ENCODE results near the gene DUSP10. TPM values are rescaled to one million over a fixed set of nuclear protein-coding genes. Genes with fewer than 3 reads are reported as not detected.

DUSP10 gene
- total RNA-seq, 1 donor from 2014 or later: 2.6 TPM

- H4K20me1 ChIP-seq (ENCODE audit: low read depth): no peaks in the 10 kb centered on the region
- no peak for DNase-seq (ENCODE audit: low spot score)
- Mint-ChIP-seq H3K4me1 (no peaks in the 10 kb centered on the region), H3K27me3 (ENCODE audit: insufficient read depth, low read depth) (no peaks in the 10 kb centered on the region), H3K9me3 (no peaks in the 10 kb centered on the region), H3K36me3 (no peaks in the 10 kb centered on the region), H3K4me3 (no peak overlapping the region), H3K27ac (no peak overlapping the region)
- H3K27me3 ChIP-seq: no peaks in the 10 kb centered on the region
- H3K4me3 ChIP-seq: no peak overlapping the region
- H2AFZ ChIP-seq (replicated peaks): no peak overlapping the region
- H3K9me3 ChIP-seq (ENCODE audit: low read depth): no peaks in the 10 kb centered on the region
- TF ChIP-seq CTCF (IDR thresholded peaks at IDR 0.05) (no peak), EZH2 (IDR thresholded peaks at IDR 0.05) (no peak), EZH2phosphoT487 (IDR thresholded peaks at IDR 0.05) (no peak)
- no peaks in the 10 kb centered on the region for H3K4me1 ChIP-seq
- H3K27ac ChIP-seq: no peak overlapping the region
- no peaks in the 10 kb centered on the region for H3F3A ChIP-seq (ENCODE audit: low read depth)
- H3K4me2 ChIP-seq: no peak overlapping the region
- H3K79me2 ChIP-seq (ENCODE audit: low read depth): no peaks in the 10 kb centered on the region
- H3K36me3 ChIP-seq: no peaks in the 10 kb centered on the region
- H3K9ac ChIP-seq: no peak overlapping the region
These were observed 26.7 kb upstream of the DUSP10 start for GRCh38 chr1:221768444-221769066.

GRCh38 chr1:221766210-221766609 lies 24.3 kb upstream of the DUSP10 start:
- Mint-ChIP-seq H3K9me3 (no peaks in the 10 kb centered on the region), H3K4me1 (no peaks in the 10 kb centered on the region), H3K27ac (no peak overlapping the region), H3K27me3 (ENCODE audit: insufficient read depth, low read depth) (no peaks in the 10 kb centered on the region), H3K36me3 (no peaks in the 10 kb centered on the region), H3K4me3 (no peak overlapping the region)
- Histone ChIP-seq H3F3A (ENCODE audit: low read depth) (no peaks in the 10 kb centered on the region), H2AFZ (replicated peaks) (no peak overlapping the region), H3K9me3 (ENCODE audit: low read depth) (no peaks in the 10 kb centered on the region), H4K20me1 (ENCODE audit: low read depth) (no peaks in the 10 kb centered on the region), H3K27ac (no peak overlapping the region), H3K4me3 (no peak overlapping the region), H3K27me3 (no peaks in the 10 kb centered on the region), H3K4me2 (no peak overlapping the region), H3K36me3 (no peaks in the 10 kb centered on the region), H3K9ac (no peak overlapping the region), H3K4me1 (no peaks in the 10 kb centered on the region), H3K79me2 (ENCODE audit: low read depth) (no peaks in the 10 kb centered on the region)
- no peak for TF ChIP-seq CTCF (IDR thresholded peaks at IDR 0.05)
- no peak for TF ChIP-seq EZH2 (IDR thresholded peaks at IDR 0.05)
- no peak for TF ChIP-seq EZH2phosphoT487 (IDR thresholded peaks at IDR 0.05)
- DNase-seq (ENCODE audit: low spot score): no peak

- H3K27me3 ChIP-seq: no peaks in the 10 kb centered on the region
- no peak overlapping the region for H3K27ac ChIP-seq
- Mint-ChIP-seq H3K9me3 (no peaks in the 10 kb centered on the region), H3K36me3 (no peaks in the 10 kb centered on the region), H3K27ac (no peak overlapping the region), H3K4me1 (no peaks in the 10 kb centered on the region), H3K27me3 (ENCODE audit: insufficient read depth, low read depth) (no peaks in the 10 kb centered on the region), H3K4me3 (no peak overlapping the region)
- H3K4me1 ChIP-seq: no peaks in the 10 kb centered on the region
- H4K20me1 ChIP-seq (ENCODE audit: low read depth): no peaks in the 10 kb centered on the region
- H3K4me2 ChIP-seq: no peak overlapping the region
- no peak overlapping the region for H3K9ac ChIP-seq
- no peak for DNase-seq (ENCODE audit: low spot score)
- no peaks in the 10 kb centered on the region for H3K79me2 ChIP-seq (ENCODE audit: low read depth)
- TF ChIP-seq EZH2 (IDR thresholded peaks at IDR 0.05): no peak
- TF ChIP-seq EZH2phosphoT487 (IDR thresholded peaks at IDR 0.05): no peak
- TF ChIP-seq CTCF (IDR thresholded peaks at IDR 0.05): no peak
- H3K9me3 ChIP-seq (ENCODE audit: low read depth): no peaks in the 10 kb centered on the region
- no peaks in the 10 kb centered on the region for H3F3A ChIP-seq (ENCODE audit: low read depth)
- no peaks in the 10 kb centered on the region for H3K36me3 ChIP-seq
- no peak overlapping the region for H3K4me3 ChIP-seq
- no peak overlapping the region for H2AFZ ChIP-seq (replicated peaks)
These were observed 23.6 kb upstream of the DUSP10 start for GRCh38 chr1:221765527-221765926.

Data from neural progenitor cell (in vitro differentiated cells).